Activated naive CD4-positive, alpha-beta T cell treated with Interleukin-2 at 50 U/mL for 16 hours (primary cell): ENCODE data around the gene CARM1.

Experiments
- DNase-seq: peaks from one replicate; pipeline ENCODE4 v3.0.0-alpha.2; 2020

CARM1 gene

GRCh38 chr19:10911579-10912363 is 40.4 kb downstream of the CARM1 start:
- DNase-seq = no peak

GRCh38 chr19:10912619-10913018 is 41.3 kb downstream of the CARM1 start:
- no peak for DNase-seq

GRCh38 chr19:10913716-10914340 is 42.5 kb downstream of the CARM1 start:
- DNase-seq = no peak

- no peak for DNase-seq
These were observed 44.1 kb downstream of the CARM1 start for GRCh38 chr19:10915130-10916091.

GRCh38 chr19:10916602-10917001 is 45.2 kb downstream of the CARM1 start:
- no peak for DNase-seq

GRCh38 chr19:10918359-10918758 is 47.0 kb downstream of the CARM1 start:
- no peak for DNase-seq

GRCh38 chr19:10919352-10920287 is 48.3 kb downstream of the CARM1 start:
- DNase-seq = no peak

- no peak for DNase-seq
These were observed 48.9 kb downstream of the CARM1 start for GRCh38 chr19:10920288-10920655.

GRCh38 chr19:10920781-10921180 is 49.4 kb downstream of the CARM1 start:
- DNase-seq = no peak

GRCh38 chr19:10921199-10921909 is 50.0 kb downstream of the CARM1 start:
- DNase-seq = no peak

- no peak for DNase-seq
These were observed 50.7 kb downstream of the CARM1 start for GRCh38 chr19:10921910-10922637.

- no peak for DNase-seq
These were observed 51.3 kb downstream of the CARM1 start for GRCh38 chr19:10922638-10923014.

GRCh38 chr19:10923260-10924112 is 52.1 kb downstream of the CARM1 start:
- DNase-seq = no peak

GRCh38 chr19:10924597-10924996 is 53.2 kb downstream of the CARM1 start:
- no peak for DNase-seq

- no peak for DNase-seq
These were observed 56.6 kb downstream of the CARM1 start for GRCh38 chr19:10927730-10928562.

- DNase-seq = peak; percentile 95
These were observed 57.4 kb downstream of the CARM1 start, which contains the start of the genes TIMM29 and YIPF2 for GRCh38 chr19:10928563-10929401. Gene TIMM29 (plus strand): TSS chr19:10928811. CDS start chr19:10928823, 12 bp downstream. Gene YIPF2 (minus strand): TSS chr19:10928639. CDS start chr19:10928410, 229 bp downstream.

- no peak for DNase-seq
These were observed 58.0 kb downstream of the CARM1 start for GRCh38 chr19:10929402-10929794.
